HT1080 (cell line): ENCODE data around the gene TRIM65. TPM values are rescaled to one million over a fixed set of nuclear protein-coding genes. Genes with fewer than 3 reads are reported as not detected.
A peak's percentile ranks its signal among the peaks of the same experiment; 100 is the strongest.
"Not testable (repeated sequence)": the region's sequence is repeated elsewhere in the genome, so short reads cannot be mapped to it uniquely, and the experiment has no call there.

ENCODE experiments used
- DNase-seq: peaks from one replicate; pipeline ENCODE4 v3.0.0-alpha.2; 2015; ENCODE audit warnings: low read depth
- total RNA-seq: library from RNA; depleted of rRNA; stranded (reverse); fragments of >200 nt; shearing (Covaris generic); gene quantifications from 2 replicates; pipeline ENCODE4 v1.2.3, GENCODE V29; 2014

The TRIM65 gene
- total RNA-seq, 1 experiment from 2014 or later, result 36.0 TPM

- DNase-seq, result peak; percentile 81
These were observed 42.5 kb downstream of the TRIM65 start for GRCh38 chr17:75854101-75854748.

- peak; percentile 43 for DNase-seq
These were observed 43.3 kb downstream of the TRIM65 start for GRCh38 chr17:75853433-75853832.

GRCh38 chr17:75851693-75851991 lies 45.1 kb downstream of the TRIM65 start:
- not testable (repeated sequence) for DNase-seq

- no peak for DNase-seq
These were observed 45.6 kb downstream of the TRIM65 start for GRCh38 chr17:75850928-75851692.

GRCh38 chr17:75849724-75850123 lies 47.0 kb downstream of the TRIM65 start:
- DNase-seq, result no peak

- no peak for DNase-seq
These were observed 47.5 kb downstream of the TRIM65 start for GRCh38 chr17:75849279-75849646.

GRCh38 chr17:75848523-75849278 lies 48.0 kb downstream of the TRIM65 start:
- peak; percentile 46 for DNase-seq

- no peak for DNase-seq
These were observed 48.9 kb downstream of the TRIM65 start for GRCh38 chr17:75847614-75848522.

- DNase-seq, result no peak
These were observed 49.8 kb downstream of the TRIM65 start for GRCh38 chr17:75846692-75847613.

GRCh38 chr17:75845933-75846691 lies 50.6 kb downstream of the TRIM65 start:
- DNase-seq, result no peak

- peak; percentile 65 for DNase-seq
These were observed 51.6 kb downstream of the TRIM65 start for GRCh38 chr17:75845058-75845711.

GRCh38 chr17:75844530-75845057 lies 52.2 kb downstream of the TRIM65 start:
- DNase-seq, result no peak

- DNase-seq, result no peak
These were observed 52.9 kb downstream of the TRIM65 start, which contains the start of gene UNC13D for GRCh38 chr17:75843577-75844529. TSS of gene UNC13D (minus strand) at chr17:75844404. CDS start at chr17:75844337, 67 bp downstream.

GRCh38 chr17:75842963-75843576 lies 53.7 kb downstream of the TRIM65 start:
- DNase-seq, result no peak

GRCh38 chr17:75842411-75842810 lies 54.3 kb downstream of the TRIM65 start:
- no peak for DNase-seq

- no peak for DNase-seq
These were observed 56.0 kb downstream of the TRIM65 start for GRCh38 chr17:75840799-75841164.
